ENCODE measurements around the gene ARHGAP6. TPM values are rescaled to one million over a fixed set of nuclear protein-coding genes. Genes with fewer than 3 reads are reported as not detected.

The ARHGAP6 gene
- total and polyA plus RNA-seq, 11 donors, result 2.1 to 6.6 (median 2.5) TPM

DNA sequence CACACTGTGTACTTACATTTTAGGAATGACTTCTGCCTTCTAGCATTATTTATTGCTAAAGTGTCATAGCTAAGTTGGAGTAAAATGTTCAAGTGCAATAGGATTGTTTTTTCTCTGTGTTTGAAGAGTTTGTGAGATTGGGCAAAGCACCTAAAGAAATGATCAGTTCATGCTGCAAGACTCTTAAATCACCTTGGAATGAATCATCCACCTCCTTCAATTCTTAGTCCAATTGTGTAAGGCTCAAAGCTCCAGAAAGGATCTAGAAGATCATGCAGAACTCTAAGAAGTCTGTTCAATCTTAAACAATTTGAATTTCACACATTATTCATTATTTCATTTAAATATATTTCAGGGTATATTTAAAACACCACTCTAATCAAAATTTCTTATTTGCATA is 235.4 kb downstream of the ARHGAP6 start:
- H3K27me3 ChIP-seq, result no peaks in the 10 kb centered on the region
- TF ChIP-seq, protein P1, sequence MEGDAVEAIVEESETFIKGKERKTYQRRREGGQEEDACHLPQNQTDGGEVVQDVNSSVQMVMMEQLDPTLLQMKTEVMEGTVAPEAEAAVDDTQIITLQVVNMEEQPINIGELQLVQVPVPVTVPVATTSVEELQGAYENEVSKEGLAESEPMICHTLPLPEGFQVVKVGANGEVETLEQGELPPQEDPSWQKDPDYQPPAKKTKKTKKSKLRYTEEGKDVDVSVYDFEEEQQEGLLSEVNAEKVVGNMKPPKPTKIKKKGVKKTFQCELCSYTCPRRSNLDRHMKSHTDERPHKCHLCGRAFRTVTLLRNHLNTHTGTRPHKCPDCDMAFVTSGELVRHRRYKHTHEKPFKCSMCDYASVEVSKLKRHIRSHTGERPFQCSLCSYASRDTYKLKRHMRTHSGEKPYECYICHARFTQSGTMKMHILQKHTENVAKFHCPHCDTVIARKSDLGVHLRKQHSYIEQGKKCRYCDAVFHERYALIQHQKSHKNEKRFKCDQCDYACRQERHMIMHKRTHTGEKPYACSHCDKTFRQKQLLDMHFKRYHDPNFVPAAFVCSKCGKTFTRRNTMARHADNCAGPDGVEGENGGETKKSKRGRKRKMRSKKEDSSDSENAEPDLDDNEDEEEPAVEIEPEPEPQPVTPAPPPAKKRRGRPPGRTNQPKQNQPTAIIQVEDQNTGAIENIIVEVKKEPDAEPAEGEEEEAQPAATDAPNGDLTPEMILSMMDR (IDR thresholded peaks at IDR 0.05), result no peak
- no peak for TF ChIP-seq POLR2A (IDR thresholded peaks at IDR 0.05)
- no peaks in the 10 kb centered on the region for H3K9me3 ChIP-seq
- H3K4me1 ChIP-seq, result no peaks in the 10 kb centered on the region
- H3K27ac ChIP-seq, result no peak overlapping the region
- H3K4me3 ChIP-seq, result no peak overlapping the region
- DNase-seq (no peak), ATAC-seq (no peak)
- H3K36me3 ChIP-seq, result no peaks in the 10 kb centered on the region
- intact Hi-C loops (cut with DNase I), result no loop called here

- no peak for DNase-seq
- ATAC-seq, result no peak
- no peaks in the 10 kb centered on the region for H3K36me3 ChIP-seq
- no peak overlapping the region for H3K4me3 ChIP-seq
- H3K9me3 ChIP-seq, result no peaks in the 10 kb centered on the region
- 50 to 93% (median 76%) methylated on average over 3 of the region's 3 CpGs for WGBS, 4 donors
- TF ChIP-seq POLR2A (IDR thresholded peaks at IDR 0.05), result no peak
- TF ChIP-seq, protein P1 (IDR thresholded peaks at IDR 0.05), result no peak
- no peaks in the 10 kb centered on the region for H3K27me3 ChIP-seq
- peak overlapping the region in 1 of 12 donors; percentile 28 for H3K27ac ChIP-seq
- intact Hi-C loops (cut with DNase I), result no loop called here
- no peaks in the 10 kb centered on the region for H3K4me1 ChIP-seq
Measured at GRCh38 chrX:11429538-11430085, 236.1 kb downstream of the ARHGAP6 start.

DNA sequence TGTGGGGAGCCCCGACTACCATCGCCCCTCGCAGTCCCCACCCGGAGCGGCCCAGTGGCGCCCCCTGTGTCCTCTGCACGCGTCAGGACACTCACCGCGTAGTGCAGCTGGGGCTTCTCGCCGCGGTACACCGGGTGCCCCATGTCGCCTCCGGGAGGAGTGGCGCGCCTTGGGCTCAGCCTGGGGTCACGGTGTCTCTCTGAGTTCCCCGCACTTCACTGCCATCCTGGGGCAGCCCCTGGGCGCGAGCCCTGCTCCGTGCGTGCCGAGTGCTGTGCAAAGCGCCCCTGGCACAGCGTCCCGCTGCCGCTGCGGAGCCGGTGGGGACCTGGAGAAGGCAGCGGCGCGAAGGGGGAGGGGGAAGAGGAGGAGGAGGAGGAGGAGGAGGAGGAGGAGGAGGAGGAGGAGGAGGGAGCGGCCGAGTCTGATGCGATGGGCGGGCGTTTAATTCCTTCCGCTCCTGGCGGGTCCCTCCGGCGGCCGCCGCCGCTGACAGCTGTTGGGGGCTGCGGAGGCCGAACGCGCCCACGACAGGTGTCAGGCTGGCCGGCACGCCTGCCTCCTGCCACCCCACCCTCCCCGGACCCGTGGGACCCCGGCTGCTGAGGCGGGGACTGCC is 238.2 kb downstream of the ARHGAP6 start:
- H3K4me1 ChIP-seq, result peaks cover 0 to 7% (median 0%) of the 10 kb centered on the region in 12 donors
- H3K36me3 ChIP-seq, result no peaks in the 10 kb centered on the region
- peak overlapping the region; percentile 2 to 65 (median 50) for H3K4me3 ChIP-seq
- DNase-seq (peak; percentile 37 to 69 (median 54)), ATAC-seq (peak; percentile 38 to 74 (median 68))
- intact Hi-C loops (cut with DNase I), result no loop called here
- WGBS, 4 donors, result 3 to 29% (median 16%) methylated on average over 22 to 52 of the region's 57 CpGs
- no peaks in the 10 kb centered on the region for H3K27me3 ChIP-seq
- H3K9me3 ChIP-seq, result no peaks in the 10 kb centered on the region
- peak overlapping the region in 10 of 12 donors; percentile 11 to 83 (median 62) for H3K27ac ChIP-seq
- no peak for TF ChIP-seq POLR2A (IDR thresholded peaks at IDR 0.05)
- TF ChIP-seq, protein P1 (IDR thresholded peaks at IDR 0.05), result peak in 8 of 12 donors; percentile 4 to 38 (median 26)

DNA sequence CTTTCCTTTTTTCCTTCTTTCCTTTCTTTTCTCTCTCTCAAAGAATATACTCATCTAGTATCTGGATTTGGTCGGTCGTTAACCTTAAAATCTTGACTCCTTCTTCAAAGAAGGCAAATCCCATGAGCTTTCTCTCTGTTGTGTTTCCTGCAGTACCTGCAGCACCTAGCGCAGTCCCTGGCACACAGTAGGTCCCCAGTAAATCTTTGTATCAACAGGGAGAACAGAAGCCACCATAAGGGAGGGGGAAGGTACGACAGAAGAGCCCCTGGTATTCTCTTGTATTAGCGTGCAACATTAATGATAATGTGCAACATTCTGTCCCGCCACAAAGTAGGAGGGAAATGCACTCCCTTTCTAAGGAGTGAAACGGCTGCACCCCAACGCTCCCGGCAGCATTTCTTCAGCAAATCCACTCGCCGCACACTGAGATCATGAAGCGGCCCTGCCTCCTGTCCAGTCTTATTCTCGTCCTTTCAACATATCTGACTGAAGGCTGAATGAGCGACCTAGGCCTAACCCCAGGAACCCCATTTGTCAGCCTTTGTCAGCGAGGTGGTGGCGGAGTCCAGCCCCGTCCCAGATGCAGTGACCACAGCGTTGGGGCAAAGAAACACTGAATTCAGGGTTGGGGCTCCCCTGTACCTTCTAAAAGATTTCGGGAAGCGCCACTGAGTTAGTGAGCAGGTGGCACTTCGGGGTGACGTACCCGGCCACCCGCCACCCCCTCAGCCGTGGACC is 238.8 kb downstream of the ARHGAP6 start:
- H3K4me3 ChIP-seq, result peak overlapping the region; percentile 2 to 65 (median 50)
- H3K36me3 ChIP-seq, result no peaks in the 10 kb centered on the region
- peak overlapping the region in 10 of 12 donors; percentile 11 to 83 (median 62) for H3K27ac ChIP-seq
- peaks cover 0 to 8% (median 0%) of the 10 kb centered on the region in 12 donors for H3K4me1 ChIP-seq
- no peaks in the 10 kb centered on the region for H3K27me3 ChIP-seq
- DNase-seq, result peak in 1 of 5 donors; percentile 24
- intact Hi-C loops (cut with DNase I), result no loop called here
- 52 to 69% (median 56%) methylated on average over 19 to 25 of the region's 25 CpGs for WGBS, 4 donors
- TF ChIP-seq POLR2A (IDR thresholded peaks at IDR 0.05), result no peak
- TF ChIP-seq, protein P1 (IDR thresholded peaks at IDR 0.05), result no peak
- no peaks in the 10 kb centered on the region for H3K9me3 ChIP-seq
- ATAC-seq, result peak in 3 of 4 donors; percentile 29 to 50 (median 41)

Data from heart left ventricle (tissue), 16 donors.